Activated naive CD4-positive, alpha-beta T cell treated with anti-CD3 and anti-CD28 coated beads, Interleukin-2, amount 50 U/mL, for 16 hours (primary cell): ENCODE data around the gene ANK2.
"Not testable (repeated sequence)": the region's sequence is repeated elsewhere in the genome, so short reads cannot be mapped to it uniquely, and the experiment has no call there.

Source experiments
- DNase-seq: peaks from one replicate; pipeline ENCODE4 v3.0.0-alpha.2; 2020

Gene ANK2

GRCh38 chr4:113154281-113154680, 104.8 kb downstream of the ANK2 start:
- DNase-seq = no peak

GRCh38 chr4:113157086-113157857, 107.8 kb downstream of the ANK2 start:
- no peak for DNase-seq

- no peak for DNase-seq
These were observed 110.6 kb downstream of the ANK2 start for GRCh38 chr4:113159942-113160545.

- DNase-seq = no peak
These were observed 111.1 kb downstream of the ANK2 start for GRCh38 chr4:113160548-113160947.

- no peak for DNase-seq
These were observed 112.6 kb downstream of the ANK2 start for GRCh38 chr4:113162089-113162488.

GRCh38 chr4:113169368-113169767, 119.9 kb downstream of the ANK2 start:
- no peak for DNase-seq

GRCh38 chr4:113170115-113170804, 120.8 kb downstream of the ANK2 start:
- DNase-seq = no peak

GRCh38 chr4:113170805-113171468, 121.5 kb downstream of the ANK2 start:
- no peak for DNase-seq

- no peak for DNase-seq
These were observed 123.8 kb downstream of the ANK2 start for GRCh38 chr4:113173126-113173792.

GRCh38 chr4:113173793-113174264, 124.4 kb downstream of the ANK2 start:
- DNase-seq = no peak

- no peak for DNase-seq
These were observed 129.6 kb downstream of the ANK2 start for GRCh38 chr4:113179091-113179490.

- DNase-seq = no peak
These were observed 130.5 kb downstream of the ANK2 start for GRCh38 chr4:113179996-113180395.

GRCh38 chr4:113181289-113182007, 132.0 kb downstream of the ANK2 start:
- DNase-seq = no peak

- DNase-seq = no peak
These were observed 133.7 kb downstream of the ANK2 start for GRCh38 chr4:113183032-113183605.

- DNase-seq = not testable (repeated sequence)
These were observed 136.8 kb downstream of the ANK2 start for GRCh38 chr4:113186220-113186619.

GRCh38 chr4:113186913-113187312, 137.5 kb downstream of the ANK2 start:
- DNase-seq = no peak

GRCh38 chr4:113187358-113187757, 137.9 kb downstream of the ANK2 start:
- DNase-seq = no peak

GRCh38 chr4:113189546-113189945, 140.1 kb downstream of the ANK2 start:
- DNase-seq = no peak

GRCh38 chr4:113209153-113209552, 159.7 kb downstream of the ANK2 start:
- no peak for DNase-seq

- DNase-seq = no peak
These were observed 160.3 kb downstream of the ANK2 start for GRCh38 chr4:113209652-113210320.

- DNase-seq = no peak
These were observed 163.2 kb downstream of the ANK2 start for GRCh38 chr4:113212613-113213012.
